ENCODE measurements around the gene MADCAM1.

MADCAM1 gene

GRCh38 chr19:496112-496665 is at the start of gene MADCAM1:
TSS of gene MADCAM1 (plus strand) at chr19:496486. CDS start at chr19:496500, 14 bp downstream.
- H4K20me1 ChIP-seq (ENCODE audit: insufficient read depth, low read length), result no peaks in the 10 kb centered on the region
- H3K9ac ChIP-seq (ENCODE audit: low read length), result no peak within 1 kb of the TSS
- H3K36me3 ChIP-seq (replicated peaks; ENCODE audit: insufficient read depth, low read length), result no peaks in the 10 kb centered on the region
- H3K79me2 ChIP-seq (ENCODE audit: low read length), result no peaks in the 10 kb centered on the region
- DNase-seq, result no peak
- no peaks in the 10 kb centered on the region for H3K4me1 ChIP-seq (ENCODE audit: low read length)
- H3K4me2 ChIP-seq (ENCODE audit: low read depth, low read length), result no peak within 1 kb of the TSS
- H3K9me2 ChIP-seq (replicated peaks; ENCODE audit: insufficient read depth, low read length), result no peaks in the 10 kb centered on the region
- 0 out of 2 replicates have a peak, but pooled peaks cover 2% of the 10 kb centered on the region for H3F3A ChIP-seq (ENCODE audit: insufficient read depth, low read length)
- no peak within 1 kb of the TSS for H3K27ac ChIP-seq (ENCODE audit: low read length)
- no peak for TF ChIP-seq CTCF (IDR thresholded peaks at IDR 0.05; ENCODE audit: low read length)
- no peak for TF ChIP-seq EZH2 (optimal IDR thresholded peaks at IDR 0.05; ENCODE audit: low read depth, low read length)
- no peak for TF ChIP-seq EZH2phosphoT487 (IDR thresholded peaks at IDR 0.05; ENCODE audit: low read length)
- H3K4me3 ChIP-seq (ENCODE audit: low read length), result no peak within 1 kb of the TSS
- H2AFZ ChIP-seq (ENCODE audit: low read length), result no peak within 1 kb of the TSS
- H3K27me3 ChIP-seq (replicated peaks; ENCODE audit: insufficient read depth, low read length), result peaks cover 23% of the 10 kb centered on the region
- no peaks in the 10 kb centered on the region for H3K9me3 ChIP-seq (replicated peaks; ENCODE audit: insufficient read depth, low read length)

GRCh38 chr19:447064-447426 is 49.2 kb upstream of the MADCAM1 start:
- Histone ChIP-seq H3K36me3 (replicated peaks; ENCODE audit: insufficient read depth, low read length) (no peaks in the 10 kb centered on the region), H3K79me2 (ENCODE audit: low read length) (no peaks in the 10 kb centered on the region), H3K4me1 (ENCODE audit: low read length) (no peaks in the 10 kb centered on the region), H3F3A (ENCODE audit: insufficient read depth, low read length) (no peaks in the 10 kb centered on the region), H3K9ac (ENCODE audit: low read length) (no peak overlapping the region), H3K9me2 (replicated peaks; ENCODE audit: insufficient read depth, low read length) (no peaks in the 10 kb centered on the region), H4K20me1 (ENCODE audit: insufficient read depth, low read length) (no peaks in the 10 kb centered on the region), H3K9me3 (replicated peaks; ENCODE audit: insufficient read depth, low read length) (no peaks in the 10 kb centered on the region), H2AFZ (ENCODE audit: low read length) (no peak overlapping the region), H3K4me2 (ENCODE audit: low read depth, low read length) (no peak overlapping the region), H3K27me3 (replicated peaks; ENCODE audit: insufficient read depth, low read length) (peaks cover 66% of the 10 kb centered on the region), H3K27ac (ENCODE audit: low read length) (no peak overlapping the region), H3K4me3 (ENCODE audit: low read length) (no peak overlapping the region)
- no peak for DNase-seq
- no peak for TF ChIP-seq EZH2phosphoT487 (IDR thresholded peaks at IDR 0.05; ENCODE audit: low read length)
- no peak for TF ChIP-seq EZH2 (optimal IDR thresholded peaks at IDR 0.05; ENCODE audit: low read depth, low read length)
- no peak for TF ChIP-seq CTCF (IDR thresholded peaks at IDR 0.05; ENCODE audit: low read length)

- H3K4me1 ChIP-seq (ENCODE audit: low read length), result no peaks in the 10 kb centered on the region
- no peaks in the 10 kb centered on the region for H3K9me2 ChIP-seq (replicated peaks; ENCODE audit: insufficient read depth, low read length)
- no peak overlapping the region for H3K27ac ChIP-seq (ENCODE audit: low read length)
- no peak overlapping the region for H3K4me2 ChIP-seq (ENCODE audit: low read depth, low read length)
- TF ChIP-seq CTCF (IDR thresholded peaks at IDR 0.05; ENCODE audit: low read length) (no peak), EZH2phosphoT487 (IDR thresholded peaks at IDR 0.05; ENCODE audit: low read length) (no peak), EZH2 (optimal IDR thresholded peaks at IDR 0.05; ENCODE audit: low read depth, low read length) (no peak)
- no peaks in the 10 kb centered on the region for H3K79me2 ChIP-seq (ENCODE audit: low read length)
- no peak overlapping the region for H3K9ac ChIP-seq (ENCODE audit: low read length)
- H3K9me3 ChIP-seq (replicated peaks; ENCODE audit: insufficient read depth, low read length), result no peaks in the 10 kb centered on the region
- H4K20me1 ChIP-seq (ENCODE audit: insufficient read depth, low read length), result no peaks in the 10 kb centered on the region
- no peak overlapping the region for H2AFZ ChIP-seq (ENCODE audit: low read length)
- no peak overlapping the region for H3K4me3 ChIP-seq (ENCODE audit: low read length)
- no peak for DNase-seq
- no peaks in the 10 kb centered on the region for H3F3A ChIP-seq (ENCODE audit: insufficient read depth, low read length)
- peaks cover 72% of the 10 kb centered on the region for H3K27me3 ChIP-seq (replicated peaks; ENCODE audit: insufficient read depth, low read length)
- no peaks in the 10 kb centered on the region for H3K36me3 ChIP-seq (replicated peaks; ENCODE audit: insufficient read depth, low read length)
Observed at GRCh38 chr19:447816-448560, 48.3 kb upstream of the MADCAM1 start.
